ENCODE measurements around the gene TXNDC11.

Gene TXNDC11

GRCh38 chr16:11768849-11769248 is 26.2 kb upstream of the TXNDC11 start:
- Mint-ChIP-seq H3K27me3 (ENCODE audit: low read depth, poor library complexity) (no peaks in the 10 kb centered on the region), H3K4me3 (no peak overlapping the region), H3K4me1 (no peaks in the 10 kb centered on the region), H3K9me3 (no peaks in the 10 kb centered on the region), H3K36me3 (ENCODE audit: low read depth) (peaks cover 63% of the 10 kb centered on the region), H3K27ac (peak overlapping the region; percentile 12)
- no peak for TF ChIP-seq CTCF (IDR thresholded peaks at IDR 0.05)
- no peak for DNase-seq

GRCh38 chr16:11762431-11762830 is 19.8 kb upstream of the TXNDC11 start:
- Mint-ChIP-seq H3K27ac (no peak overlapping the region), H3K4me3 (no peak overlapping the region), H3K4me1 (no peaks in the 10 kb centered on the region), H3K36me3 (ENCODE audit: low read depth) (peaks cover 70% of the 10 kb centered on the region), H3K9me3 (no peaks in the 10 kb centered on the region), H3K27me3 (ENCODE audit: low read depth, poor library complexity) (no peaks in the 10 kb centered on the region)
- no peak for DNase-seq
- no peak for TF ChIP-seq CTCF (IDR thresholded peaks at IDR 0.05)

- no peaks in the 10 kb centered on the region for H3K4me1 Mint-ChIP-seq
- H3K9me3 Mint-ChIP-seq: no peaks in the 10 kb centered on the region
- no peak overlapping the region for H3K4me3 Mint-ChIP-seq
- no peaks in the 10 kb centered on the region for H3K27me3 Mint-ChIP-seq (ENCODE audit: low read depth, poor library complexity)
- peaks cover 79% of the 10 kb centered on the region for H3K36me3 Mint-ChIP-seq (ENCODE audit: low read depth)
- no peak for DNase-seq
- H3K27ac Mint-ChIP-seq: no peak overlapping the region
- no peak for TF ChIP-seq CTCF (IDR thresholded peaks at IDR 0.05)
Measured at GRCh38 chr16:11759997-11760396, 17.3 kb upstream of the TXNDC11 start.

GRCh38 chr16:11759163-11759834 is 16.6 kb upstream of the TXNDC11 start:
- no peaks in the 10 kb centered on the region for H3K4me1 Mint-ChIP-seq
- H3K27me3 Mint-ChIP-seq (ENCODE audit: low read depth, poor library complexity): no peaks in the 10 kb centered on the region
- peaks cover 74% of the 10 kb centered on the region for H3K36me3 Mint-ChIP-seq (ENCODE audit: low read depth)
- no peak for TF ChIP-seq CTCF (IDR thresholded peaks at IDR 0.05)
- no peak overlapping the region for H3K4me3 Mint-ChIP-seq
- no peak overlapping the region for H3K27ac Mint-ChIP-seq
- DNase-seq: no peak
- H3K9me3 Mint-ChIP-seq: no peaks in the 10 kb centered on the region

GRCh38 chr16:11757671-11758545 is 15.3 kb upstream of the TXNDC11 start:
- no peak for DNase-seq
- no peaks in the 10 kb centered on the region for H3K4me1 Mint-ChIP-seq
- no peak for TF ChIP-seq CTCF (IDR thresholded peaks at IDR 0.05)
- H3K27ac Mint-ChIP-seq: no peak overlapping the region
- H3K4me3 Mint-ChIP-seq: no peak overlapping the region
- H3K9me3 Mint-ChIP-seq: no peaks in the 10 kb centered on the region
- peaks cover 73% of the 10 kb centered on the region for H3K36me3 Mint-ChIP-seq (ENCODE audit: low read depth)
- H3K27me3 Mint-ChIP-seq (ENCODE audit: low read depth, poor library complexity): no peaks in the 10 kb centered on the region

Measured in nephron progenitor cell (in vitro differentiated cells).